Nephron (organoid): ENCODE measurements around the gene LRRC4B.
"Not testable (repeated sequence)": the region's sequence is repeated elsewhere in the genome, so short reads cannot be mapped to it uniquely, and the experiment has no call there.

ENCODE experiments used
- H3K27ac Mint-ChIP-seq, 3 experiments: 2 replicates each; pipeline ENCODE4 v1.8.0; 2020; ENCODE audit warnings: mixed read lengths in 3 of 3, mild to moderate bottlenecking in 2 of 3, moderate library complexity in 1 of 3
- H3K27me3 Mint-ChIP-seq: 2 replicates; pipeline ENCODE4 v1.8.0; 2021; ENCODE audit warnings: low read depth, mild to moderate bottlenecking, moderate library complexity, mixed read lengths
- H3K36me3 Mint-ChIP-seq: 2 replicates; pipeline ENCODE4 v1.8.0; 2020; ENCODE audit warnings: low read depth, mixed read lengths
- H3K4me1 Mint-ChIP-seq: 2 replicates; pipeline ENCODE4 v1.8.0; 2020; ENCODE audit warnings: mixed read lengths
- H3K4me3 Mint-ChIP-seq, 3 experiments: 2 replicates each; pipeline ENCODE4 v1.8.0; 2020; ENCODE audit warnings: mild to moderate bottlenecking in 3 of 3, mixed read lengths in 3 of 3, moderate library complexity in 2 of 3
- H3K9me3 Mint-ChIP-seq: 2 replicates; pipeline ENCODE4 v1.8.0; 2020; ENCODE audit warnings: mixed read lengths
- CTCF ChIP-seq, 3 experiments: fragments of 200-600 bp; sonication (generic); IDR thresholded peaks; one replicate each; pipeline ENCODE4 v1.5.0; 2021; ENCODE audit warnings: antibody characterized with exemption in 3 of 3; ENCODE audit not compliant: unreplicated experiment in 3 of 3

Gene LRRC4B

GRCh38 chr19:50580970-50581634, 12.9 kb upstream of the LRRC4B start:
- H3K27me3 Mint-ChIP-seq = peaks cover 6% of the 10 kb centered on the region
- H3K36me3 Mint-ChIP-seq = no peaks in the 10 kb centered on the region
- H3K9me3 Mint-ChIP-seq = no peaks in the 10 kb centered on the region
- H3K27ac Mint-ChIP-seq = peak overlapping the region in 1 of 3 experiments; percentile 78
- H3K4me1 Mint-ChIP-seq = peaks cover 6% of the 10 kb centered on the region
- no peak overlapping the region for H3K4me3 Mint-ChIP-seq
- no peak for TF ChIP-seq CTCF (IDR thresholded peaks at IDR 0.05; ENCODE audit: unreplicated experiment in 3 of 3)

- Mint-ChIP-seq H3K27ac (no peak overlapping the region), H3K9me3 (no peaks in the 10 kb centered on the region), H3K36me3 (no peaks in the 10 kb centered on the region), H3K27me3 (peaks cover 6% of the 10 kb centered on the region), H3K4me3 (no peak overlapping the region), H3K4me1 (peaks cover 6% of the 10 kb centered on the region)
- no peak for TF ChIP-seq CTCF (IDR thresholded peaks at IDR 0.05; ENCODE audit: unreplicated experiment in 3 of 3)
Measured at GRCh38 chr19:50580240-50580639, 12.0 kb upstream of the LRRC4B start.

GRCh38 chr19:50576769-50577168, 8.5 kb upstream of the LRRC4B start:
- H3K9me3 Mint-ChIP-seq, H3K4me1 Mint-ChIP-seq, H3K4me3 Mint-ChIP-seq: not testable (repeated sequence)

GRCh38 chr19:50573741-50574461, 5.7 kb upstream of the LRRC4B start:
- no peak for TF ChIP-seq CTCF (IDR thresholded peaks at IDR 0.05; ENCODE audit: unreplicated experiment in 3 of 3)

More at GRCh38 chr19:50576769-50577168, 8.5 kb upstream of the LRRC4B start:
- peaks cover 18% of the 10 kb centered on the region for H3K27me3 Mint-ChIP-seq
- not testable (repeated sequence) for H3K27ac Mint-ChIP-seq, H3K36me3 Mint-ChIP-seq

GRCh38 chr19:50570997-50571396, 2.8 kb upstream of the LRRC4B start:
- H3K4me3 Mint-ChIP-seq = no peak overlapping the region
- no peaks in the 10 kb centered on the region for H3K36me3 Mint-ChIP-seq
- peaks cover 6% of the 10 kb centered on the region for H3K4me1 Mint-ChIP-seq
- H3K27ac Mint-ChIP-seq = no peak overlapping the region
- peaks cover 47% of the 10 kb centered on the region for H3K27me3 Mint-ChIP-seq
- no peaks in the 10 kb centered on the region for H3K9me3 Mint-ChIP-seq
- TF ChIP-seq CTCF (IDR thresholded peaks at IDR 0.05; ENCODE audit: unreplicated experiment in 3 of 3) = no peak

More at GRCh38 chr19:50573741-50574461, 5.7 kb upstream of the LRRC4B start:
- H3K27me3 Mint-ChIP-seq = peaks cover 37% of the 10 kb centered on the region
- H3K27ac Mint-ChIP-seq = no peak overlapping the region
- no peaks in the 10 kb centered on the region for H3K9me3 Mint-ChIP-seq
- no peak overlapping the region for H3K4me3 Mint-ChIP-seq
- H3K36me3 Mint-ChIP-seq = no peaks in the 10 kb centered on the region
- H3K4me1 Mint-ChIP-seq = no peaks in the 10 kb centered on the region

GRCh38 chr19:50569938-50570540, 1.8 kb upstream of the LRRC4B start:
- no peaks in the 10 kb centered on the region for H3K36me3 Mint-ChIP-seq
- no peak overlapping the region for H3K27ac Mint-ChIP-seq
- TF ChIP-seq CTCF (IDR thresholded peaks at IDR 0.05; ENCODE audit: unreplicated experiment in 3 of 3) = no peak
- peak overlapping the region in 1 of 3 experiments; percentile 27 for H3K4me3 Mint-ChIP-seq
- H3K4me1 Mint-ChIP-seq = peaks cover 16% of the 10 kb centered on the region
- H3K9me3 Mint-ChIP-seq = no peaks in the 10 kb centered on the region
- peaks cover 57% of the 10 kb centered on the region for H3K27me3 Mint-ChIP-seq
